Panc1 (cell line): ENCODE data around the gene RNF213. TPM values are rescaled to one million over a fixed set of nuclear protein-coding genes. Genes with fewer than 3 reads are reported as not detected.

Experiments used
- ATAC-seq: fragments of 200-7000 bp; cut with Tn5 transposase; 2 replicates; pipeline ENCODE4 v1.9.1; 2020; ENCODE audit warnings: mild to moderate bottlenecking, moderate library complexity
- BruUV-seq: library from RNA; stranded (reverse); fragments of 400-500 nt; replicated peaks from 2 replicates; lab custom pipeline; 2021; lab: Mats Ljungman, UMichigan
- CTCF ChIA-PET: fragments of 300-600 bp; sonication (Branson Sonifier 250); formaldehyde crosslinking; loops from one replicate; lab custom pipeline; 2022; ENCODE audit warnings: antibody characterized with exemption; lab: Charles Lee
- POLR2A ChIA-PET: fragments of 300-600 bp; sonication (Branson Sonifier 250); formaldehyde crosslinking; loops from one replicate; lab custom pipeline; 2022; ENCODE audit warnings: antibody characterized with exemption; lab: Charles Lee
- DNase-seq: peaks from one replicate; pipeline ENCODE4 v3.0.0-alpha.2; 2010; ENCODE audit warnings: low read depth, low spot score
- H3K27ac ChIP-seq: 2 replicates; pipeline ENCODE4 v1.5.1; 2011; ENCODE audit warnings: mild to moderate bottlenecking, low read length, inconsistent platforms
- H3K27me3 ChIP-seq: fragments of 200-500 bp; sonication (Bioruptor generic); 2 replicates; pipeline ENCODE4 v1.6.0; 2014; ENCODE audit warnings: low read length, inconsistent platforms; ENCODE audit not compliant: control insufficient read depth, insufficient read depth
- H3K36me3 ChIP-seq: fragments of 200-500 bp; sonication (Bioruptor generic); 2 replicates; pipeline ENCODE4 v1.5.1; 2014; ENCODE audit warnings: inconsistent platforms, mild to moderate bottlenecking, low read length, moderate library complexity; ENCODE audit not compliant: control insufficient read depth, insufficient read depth
- H3K4me1 ChIP-seq: 2 replicates; pipeline ENCODE4 v1.5.1; 2011; ENCODE audit warnings: inconsistent platforms, mild to moderate bottlenecking, low read length, moderate library complexity; ENCODE audit not compliant: control insufficient read depth, insufficient read depth
- H3K4me3 ChIP-seq, 2 experiments: 2 replicates each; pipeline ENCODE4 v1.5.1; 2011 to 2012; ENCODE audit warnings: low read depth in 2 of 2, low read length in 2 of 2, mild to moderate bottlenecking in 2 of 2, inconsistent platforms in 1 of 2, moderate library complexity in 1 of 2
- H3K9me3 ChIP-seq: fragments of 200-500 bp; sonication (Bioruptor generic); 2 replicates; pipeline ENCODE4 v1.5.1; 2014; ENCODE audit warnings: low read depth, mild to moderate bottlenecking, inconsistent platforms, low read length, moderate library complexity; ENCODE audit not compliant: control insufficient read depth, insufficient read depth
- CTCF ChIP-seq: fragments of 450-650 bp; IDR thresholded peaks from 2 replicates; pipeline ENCODE4 v1.5.1; 2017; ENCODE audit warnings: mild to moderate bottlenecking
- POLR2AphosphoS5 ChIP-seq: IDR thresholded peaks from 2 replicates; pipeline ENCODE4 v1.6.1; 2012; ENCODE audit warnings: mild to moderate bottlenecking, low read depth, low read length, moderate library complexity
- REST ChIP-seq, 2 experiments: IDR thresholded peaks; 2 replicates each; pipeline ENCODE4 v1.6.1; 2011 to 2012; ENCODE audit warnings: low read depth in 2 of 2, control low read depth in 1 of 2, low read length in 1 of 2, mild to moderate bottlenecking in 1 of 2, moderate library complexity in 1 of 2; ENCODE audit not compliant: insufficient read depth in 1 of 2
- SIN3A ChIP-seq: IDR thresholded peaks from 2 replicates; pipeline ENCODE4 v1.6.1; 2012; ENCODE audit warnings: low read depth, mild to moderate bottlenecking, low read length, moderate library complexity, borderline replicate concordance; ENCODE audit not compliant: insufficient read depth
- TCF7L2 ChIP-seq: IDR thresholded peaks from 2 replicates; pipeline ENCODE4 v1.6.1; 2011; ENCODE audit warnings: mild to moderate bottlenecking, low read depth, low read length, inconsistent platforms
- in situ Hi-C: cut with HindIII; loops from 2 replicates; pipeline ENCODE4 v1.10.0; 2016; ENCODE audit warnings: low sequenced_read_pairs, low pct_unique_long_range_greater_than_20kb
- intact Hi-C: fragments of 100-400 bp; cut with micrococcal nuclease; formaldehyde crosslinking; loops from one replicate; pipeline ENCODE4 v1.10.0; 2022; ENCODE audit not compliant: unreplicated experiment
- total RNA-seq: library from RNA; stranded (reverse); gene quantifications from one replicate; pipeline ENCODE4 v1.2.1, GENCODE V29; 2021; ENCODE audit not compliant: unreplicated experiment

RNF213 gene
- total RNA-seq, 1 experiment from 2014 or later = 230 TPM

GRCh38 chr17:80416260-80416939 lies 155.7 kb downstream of the RNF213 start:
- BruUV-seq = no TSS peak
- in situ Hi-C loops (no loop called here), intact Hi-C loops (no loop called here)
- ATAC-seq = no peak
- TF ChIP-seq CTCF = no peak
- no peak for TF ChIP-seq SIN3A
- TF ChIP-seq REST (IDR thresholded peaks at IDR 0.05; ENCODE audit: insufficient read depth in 1 of 2, low read depth in 2 of 2, low read length in 1 of 2) = no peak
- no peak for TF ChIP-seq TCF7L2
- no peak for TF ChIP-seq POLR2AphosphoS5
- H3K27me3 ChIP-seq = no peaks in the 10 kb centered on the region
- no peaks in the 10 kb centered on the region; the same call in 1 of the 2 replicates for H3K36me3 ChIP-seq
- no peak for DNase-seq
- ChIA-PET CTCF (interaction anchor here (0.6 to 0.7 kb wide), 2 partner anchors 8 to 723 kb away, joined by 3 to 4 read pairs; no protein-coding TSS in a partner anchor), POLR2A (interaction anchor here (0.6 to 0.8 kb wide), 3 partner anchors 59 to 287 kb away, joined by 5 to 8 read pairs (median 7); no protein-coding TSS in a partner anchor)
- peak overlapping the region; percentile 93 to 97 for H3K4me3 ChIP-seq
- no peaks in the 10 kb centered on the region for H3K9me3 ChIP-seq
- no peak overlapping the region; the same call in 1 of the 2 replicates for H3K27ac ChIP-seq
- peaks cover 11% of the 10 kb centered on the region for H3K4me1 ChIP-seq

GRCh38 chr17:80416940-80417293 lies 156.3 kb downstream of the RNF213 start:
- Histone ChIP-seq H3K9me3 (no peaks in the 10 kb centered on the region), H3K27me3 (no peaks in the 10 kb centered on the region), H3K36me3 (no peaks in the 10 kb centered on the region; the same call in 1 of the 2 replicates), H3K4me3 (no peak overlapping the region), H3K4me1 (peaks cover 11% of the 10 kb centered on the region), H3K27ac (no peak overlapping the region)
- no peak for DNase-seq
- POLR2A ChIA-PET = interaction anchor here (0.6 kb wide), 1 partner anchor 59 kb away, joined by 7 read pairs; no protein-coding TSS in a partner anchor
- TF ChIP-seq REST (IDR thresholded peaks at IDR 0.05; ENCODE audit: insufficient read depth in 1 of 2, low read depth in 2 of 2, low read length in 1 of 2) = no peak
- no TSS peak for BruUV-seq
- in situ Hi-C loops (no loop called here), intact Hi-C loops (no loop called here)
- CTCF ChIA-PET = no interaction called here
- no peak for ATAC-seq
